ENCODE results near the gene IL17RC. TPM values are rescaled to one million over a fixed set of nuclear protein-coding genes. Genes with fewer than 3 reads are reported as not detected.

Gene IL17RC
- total and polyA plus RNA-seq, 2 donors (not counting 1 experiment from before 2014, with no cell fraction given) = 17.1 to 17.5 TPM

GRCh38 chr3:9940746-9941145 is 23.8 kb downstream of the IL17RC start:
- H3K9me3 ChIP-seq (ENCODE audit: control insufficient read depth, insufficient read depth, low read depth, low read length) = no peaks in the 10 kb centered on the region
- TF ChIP-seq EZH2 (IDR thresholded peaks at IDR 0.05; ENCODE audit: low read length, missing control alignments) (no peak), CTCF (conservative IDR thresholded peaks at IDR 0.05 in 1 of 2, IDR thresholded peaks at IDR 0.05 in 1 of 2; ENCODE audit: low read depth in 1 of 2, low read length in 2 of 2) (no peak)
- H3K36me3 ChIP-seq (ENCODE audit: control insufficient read depth, insufficient read depth, low read length) = peaks cover 7% of the 10 kb centered on the region
- DNase-seq (ENCODE audit: low read depth in 2 of 2) = no peak
- no peak overlapping the region for H2AFZ ChIP-seq (ENCODE audit: low read length)
- no peak overlapping the region for H3K9ac ChIP-seq (ENCODE audit: insufficient read depth, low read length)
- no peaks in the 10 kb centered on the region for H3K27me3 ChIP-seq (ENCODE audit: control insufficient read depth, insufficient read depth, low read length)
- no peak overlapping the region for H3K4me2 ChIP-seq (ENCODE audit: extremely low read depth, insufficient read depth, low read length)
- no peak overlapping the region for H3K4me3 ChIP-seq (replicated peaks in 1 of 4; ENCODE audit: control extremely low read depth in 1 of 4, insufficient read depth in 1 of 4, low read depth in 3 of 4, low read length in 4 of 4)
- H3K79me2 ChIP-seq (ENCODE audit: control insufficient read depth, insufficient read depth, low read length) = no peaks in the 10 kb centered on the region
- no peak overlapping the region for H3K27ac ChIP-seq (ENCODE audit: insufficient read depth, low read length)
- no peaks in the 10 kb centered on the region for H3K4me1 ChIP-seq (ENCODE audit: control insufficient read depth, extremely low read depth, insufficient read depth, low read length)
- H4K20me1 ChIP-seq (ENCODE audit: control insufficient read depth, extremely low read depth, insufficient read depth, low read length) = no peaks in the 10 kb centered on the region

DNA sequence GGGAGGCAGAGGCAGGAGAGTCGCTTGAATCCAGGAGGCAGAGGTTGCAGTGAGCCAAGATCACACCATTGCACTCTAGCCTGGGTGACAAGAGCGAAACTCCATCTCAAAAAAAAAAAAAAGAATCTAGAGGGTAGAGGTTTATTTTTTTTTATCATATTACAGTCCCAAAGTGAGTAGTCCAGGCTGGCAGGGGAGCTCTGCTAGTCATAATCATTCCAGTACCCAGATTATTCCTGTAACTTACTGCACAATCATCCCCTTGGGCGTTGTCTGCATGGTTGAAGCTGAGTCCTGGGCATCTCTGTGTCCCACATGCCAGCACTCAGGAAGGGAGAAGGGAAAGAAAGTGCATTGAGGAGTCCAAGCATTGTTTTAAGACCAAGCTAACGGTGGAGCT is 25.3 kb downstream of the IL17RC start:
- Histone ChIP-seq H3K9me3 (ENCODE audit: control insufficient read depth, insufficient read depth, low read depth, low read length) (no peaks in the 10 kb centered on the region), H4K20me1 (ENCODE audit: control insufficient read depth, extremely low read depth, insufficient read depth, low read length) (no peaks in the 10 kb centered on the region), H3K4me2 (ENCODE audit: extremely low read depth, insufficient read depth, low read length) (no peak overlapping the region), H3K36me3 (ENCODE audit: control insufficient read depth, insufficient read depth, low read length) (peaks cover 7% of the 10 kb centered on the region), H3K27me3 (ENCODE audit: control insufficient read depth, insufficient read depth, low read length) (no peaks in the 10 kb centered on the region), H2AFZ (ENCODE audit: low read length) (no peak overlapping the region), H3K4me3 (replicated peaks in 1 of 4; ENCODE audit: control extremely low read depth in 1 of 4, insufficient read depth in 1 of 4, low read depth in 3 of 4, low read length in 4 of 4) (no peak overlapping the region), H3K27ac (ENCODE audit: insufficient read depth, low read length) (no peak overlapping the region), H3K9ac (ENCODE audit: insufficient read depth, low read length) (no peak overlapping the region), H3K79me2 (ENCODE audit: control insufficient read depth, insufficient read depth, low read length) (no peaks in the 10 kb centered on the region), H3K4me1 (ENCODE audit: control insufficient read depth, extremely low read depth, insufficient read depth, low read length) (no peaks in the 10 kb centered on the region)
- DNase-seq (ENCODE audit: low read depth in 2 of 2) = no peak
- TF ChIP-seq CTCF (conservative IDR thresholded peaks at IDR 0.05 in 1 of 2, IDR thresholded peaks at IDR 0.05 in 1 of 2; ENCODE audit: low read depth in 1 of 2, low read length in 2 of 2) = no peak
- no peak for TF ChIP-seq EZH2 (IDR thresholded peaks at IDR 0.05; ENCODE audit: low read length, missing control alignments)

DNA sequence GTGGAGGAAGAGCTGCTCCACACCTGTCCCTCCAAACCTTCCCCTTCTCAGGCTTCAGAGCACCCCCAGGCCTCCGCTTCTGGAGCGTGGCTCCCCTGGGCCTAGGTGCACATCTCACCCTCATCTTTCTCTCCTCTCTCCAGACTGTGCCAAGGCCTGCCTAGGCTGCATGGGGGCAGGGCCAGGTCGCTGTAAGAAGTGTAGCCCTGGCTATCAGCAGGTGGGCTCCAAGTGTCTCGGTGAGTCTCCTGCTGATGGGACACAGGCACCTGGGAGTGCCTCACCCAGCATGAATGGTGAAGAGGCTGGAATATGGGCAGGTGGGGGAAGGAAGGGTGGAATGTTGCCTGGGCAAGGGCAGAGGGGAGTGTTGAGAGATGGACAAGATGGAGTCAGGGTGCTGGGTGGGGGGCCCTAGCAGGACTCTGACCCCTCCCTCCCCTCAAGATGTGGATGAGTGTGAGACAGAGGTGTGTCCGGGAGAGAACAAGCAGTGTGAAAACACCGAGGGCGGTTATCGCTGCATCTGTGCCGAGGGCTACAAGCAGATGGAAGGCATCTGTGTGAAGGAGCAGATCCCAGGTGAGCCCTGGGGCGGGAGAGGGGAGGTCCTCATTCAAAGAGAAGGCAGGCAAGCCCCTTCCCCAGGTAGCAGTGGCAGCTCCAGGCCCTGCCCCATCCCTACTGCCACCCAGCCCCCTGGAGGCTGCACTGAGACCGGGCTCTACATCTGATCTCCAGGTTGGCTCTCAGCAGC is 26.2 kb downstream of the IL17RC start:
- H3K4me2 ChIP-seq (ENCODE audit: extremely low read depth, insufficient read depth, low read length) = no peak overlapping the region
- TF ChIP-seq EZH2 (IDR thresholded peaks at IDR 0.05; ENCODE audit: low read length, missing control alignments) (no peak), CTCF (conservative IDR thresholded peaks at IDR 0.05 in 1 of 2, IDR thresholded peaks at IDR 0.05 in 1 of 2; ENCODE audit: low read depth in 1 of 2, low read length in 2 of 2) (no peak)
- H4K20me1 ChIP-seq (ENCODE audit: control insufficient read depth, extremely low read depth, insufficient read depth, low read length) = no peaks in the 10 kb centered on the region
- no peak overlapping the region for H3K9ac ChIP-seq (ENCODE audit: insufficient read depth, low read length)
- DNase-seq (ENCODE audit: low read depth in 2 of 2) = no peak
- H3K27ac ChIP-seq (ENCODE audit: insufficient read depth, low read length) = no peak overlapping the region
- H3K4me1 ChIP-seq (ENCODE audit: control insufficient read depth, extremely low read depth, insufficient read depth, low read length) = peaks cover 4% of the 10 kb centered on the region
- H3K9me3 ChIP-seq (ENCODE audit: control insufficient read depth, insufficient read depth, low read depth, low read length) = no peaks in the 10 kb centered on the region
- no peaks in the 10 kb centered on the region for H3K79me2 ChIP-seq (ENCODE audit: control insufficient read depth, insufficient read depth, low read length)
- H2AFZ ChIP-seq (ENCODE audit: low read length) = no peak overlapping the region
- no peak overlapping the region for H3K4me3 ChIP-seq (replicated peaks in 1 of 4; ENCODE audit: control extremely low read depth in 1 of 4, insufficient read depth in 1 of 4, low read depth in 3 of 4, low read length in 4 of 4)
- H3K27me3 ChIP-seq (ENCODE audit: control insufficient read depth, insufficient read depth, low read length) = no peaks in the 10 kb centered on the region
- peaks cover 6% of the 10 kb centered on the region for H3K36me3 ChIP-seq (ENCODE audit: control insufficient read depth, insufficient read depth, low read length)
